Colon (tissue), 2 donors: ENCODE data around the gene TMEM131.
"Not testable (repeated sequence)": the region's sequence is repeated elsewhere in the genome, so short reads cannot be mapped to it uniquely, and the experiment has no call there.

Source experiments
- FAIRE-seq: peaks from 2 replicates; lab custom pipeline; 2012; peaks lifted over from hg19 to GRCh38; lab: Jason Lieb, UNC
- donor health status: control.
- donor health status: control.

Gene TMEM131

DNA sequence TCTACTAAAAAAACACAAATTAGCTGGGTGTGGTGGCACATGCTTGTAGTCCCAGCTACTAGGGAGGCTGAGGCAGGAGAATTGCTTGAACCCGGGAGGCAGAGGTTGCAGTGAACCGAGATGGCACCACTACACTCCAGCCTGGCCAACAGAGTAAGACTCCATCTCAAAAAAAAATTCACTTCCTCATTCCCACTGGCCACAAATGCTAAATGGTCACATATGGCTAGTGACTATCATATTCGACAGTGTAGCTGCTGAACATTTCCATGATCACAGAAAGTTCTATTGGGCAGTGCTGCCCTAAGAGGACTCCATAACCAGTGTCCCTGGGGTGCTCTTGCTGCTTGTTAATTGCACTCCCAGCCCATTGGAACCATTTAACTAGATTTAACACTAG, 26.3 kb upstream of the TMEM131 start:
- not testable (repeated sequence) for FAIRE-seq

DNA sequence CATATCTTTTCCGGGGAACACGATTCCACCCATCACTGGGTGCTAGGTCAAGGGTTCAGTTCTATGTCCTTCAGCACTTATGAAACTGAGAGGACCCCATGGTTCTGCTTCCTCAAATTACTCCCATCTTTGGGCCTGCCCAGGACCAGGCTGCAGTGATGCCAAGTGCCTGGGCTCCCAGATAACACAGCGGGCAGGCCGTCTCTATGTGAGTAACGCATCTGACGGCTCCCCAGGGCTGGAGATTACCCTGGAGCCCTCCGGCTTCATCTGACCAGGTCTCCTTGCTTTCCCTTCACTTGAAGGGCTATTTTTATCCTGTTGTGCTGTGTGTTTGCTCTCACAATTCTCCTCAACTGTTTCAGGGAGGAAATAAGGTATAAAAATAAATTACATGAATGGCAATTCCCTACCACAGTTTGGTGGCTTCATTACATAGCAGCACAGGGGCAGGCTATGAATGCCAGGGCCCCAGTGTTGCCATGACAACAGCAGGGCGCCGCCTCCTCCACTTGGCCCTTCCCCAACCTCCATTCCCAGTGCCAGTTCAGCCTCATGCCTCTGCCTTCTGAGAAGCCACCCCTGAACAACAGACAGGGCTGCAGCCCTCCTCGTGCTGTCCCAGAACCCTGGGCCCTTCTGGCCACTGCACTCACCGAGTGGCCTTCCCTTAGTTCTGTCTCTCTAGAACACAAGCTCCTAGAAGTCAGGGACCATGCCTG, 25.4 kb upstream of the TMEM131 start:
- no peak for FAIRE-seq

- no peak for FAIRE-seq
Measured at GRCh38 chr2:98020516-98020915, 24.8 kb upstream of the TMEM131 start.

DNA sequence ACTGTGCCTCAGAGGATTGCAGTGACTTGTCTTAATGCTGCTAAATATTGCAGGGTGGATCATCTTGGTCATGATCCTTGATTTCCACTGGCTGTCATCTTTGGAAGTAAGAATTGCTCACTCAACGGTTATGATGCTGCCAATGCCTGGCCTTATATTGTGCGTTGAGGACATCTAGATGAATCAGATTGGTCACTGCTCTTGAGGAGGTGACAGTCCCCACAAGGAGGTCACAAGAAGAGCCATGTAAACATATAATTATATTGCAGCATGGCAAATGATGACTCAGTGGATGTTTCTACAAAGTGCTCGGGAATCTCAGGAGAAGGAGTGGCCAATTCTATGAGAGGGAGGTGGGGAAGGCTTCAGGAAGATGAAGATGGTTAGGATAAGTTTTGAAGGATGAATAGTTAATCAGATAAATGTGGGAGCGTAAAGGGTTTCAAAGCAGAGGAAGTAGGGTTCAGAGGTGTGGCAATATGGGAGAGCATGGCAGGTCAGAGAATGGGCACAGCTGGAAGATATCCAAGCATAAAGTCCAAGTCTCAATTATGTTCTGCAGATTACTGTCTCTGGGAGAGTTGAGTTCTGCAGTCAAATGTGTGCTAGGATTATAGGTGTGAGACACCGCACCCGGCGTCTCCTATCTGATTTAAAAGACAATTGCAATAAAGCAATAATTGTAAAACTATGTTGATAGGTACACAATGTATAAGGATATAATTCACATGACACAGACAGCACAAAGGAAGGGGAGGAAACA, 21.3 kb upstream of the TMEM131 start:
- no peak for FAIRE-seq

- no peak for FAIRE-seq
Measured at GRCh38 chr2:98015671-98016070, 19.9 kb upstream of the TMEM131 start.

- no peak for FAIRE-seq
Measured at GRCh38 chr2:98014379-98014778, 18.6 kb upstream of the TMEM131 start.

DNA sequence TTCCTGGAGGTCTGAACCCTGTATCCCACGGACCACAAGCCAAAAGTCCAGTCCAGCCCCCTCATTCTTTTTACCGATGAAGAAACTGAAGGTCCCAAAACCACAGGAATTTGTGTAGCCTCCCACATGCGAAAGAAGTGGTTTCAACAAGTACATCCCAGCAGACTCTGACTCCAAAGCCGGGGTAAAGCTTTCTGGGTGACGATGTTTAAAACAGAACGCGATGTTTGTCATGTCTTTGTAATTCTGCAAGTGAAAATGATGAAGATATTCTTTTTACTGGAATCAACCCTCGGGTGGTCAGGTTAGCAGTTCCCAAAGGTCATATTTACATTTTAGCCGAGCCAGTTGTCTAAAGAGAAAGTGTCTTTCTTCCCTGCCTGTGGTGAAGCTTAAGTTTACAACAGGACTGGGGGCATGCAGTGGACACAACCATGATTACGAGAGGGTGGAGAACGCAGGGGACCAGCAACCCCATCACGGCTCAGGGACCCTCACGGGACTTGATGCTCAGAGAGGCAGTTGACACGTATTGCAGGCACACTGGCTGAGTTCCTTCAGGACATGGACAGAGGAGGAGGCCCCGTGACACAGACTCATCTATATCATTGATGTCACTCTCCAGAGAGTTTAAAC, 17.8 kb upstream of the TMEM131 start:
- no peak for FAIRE-seq

- no peak for FAIRE-seq
Measured at GRCh38 chr2:98012561-98012991, 16.8 kb upstream of the TMEM131 start.

DNA sequence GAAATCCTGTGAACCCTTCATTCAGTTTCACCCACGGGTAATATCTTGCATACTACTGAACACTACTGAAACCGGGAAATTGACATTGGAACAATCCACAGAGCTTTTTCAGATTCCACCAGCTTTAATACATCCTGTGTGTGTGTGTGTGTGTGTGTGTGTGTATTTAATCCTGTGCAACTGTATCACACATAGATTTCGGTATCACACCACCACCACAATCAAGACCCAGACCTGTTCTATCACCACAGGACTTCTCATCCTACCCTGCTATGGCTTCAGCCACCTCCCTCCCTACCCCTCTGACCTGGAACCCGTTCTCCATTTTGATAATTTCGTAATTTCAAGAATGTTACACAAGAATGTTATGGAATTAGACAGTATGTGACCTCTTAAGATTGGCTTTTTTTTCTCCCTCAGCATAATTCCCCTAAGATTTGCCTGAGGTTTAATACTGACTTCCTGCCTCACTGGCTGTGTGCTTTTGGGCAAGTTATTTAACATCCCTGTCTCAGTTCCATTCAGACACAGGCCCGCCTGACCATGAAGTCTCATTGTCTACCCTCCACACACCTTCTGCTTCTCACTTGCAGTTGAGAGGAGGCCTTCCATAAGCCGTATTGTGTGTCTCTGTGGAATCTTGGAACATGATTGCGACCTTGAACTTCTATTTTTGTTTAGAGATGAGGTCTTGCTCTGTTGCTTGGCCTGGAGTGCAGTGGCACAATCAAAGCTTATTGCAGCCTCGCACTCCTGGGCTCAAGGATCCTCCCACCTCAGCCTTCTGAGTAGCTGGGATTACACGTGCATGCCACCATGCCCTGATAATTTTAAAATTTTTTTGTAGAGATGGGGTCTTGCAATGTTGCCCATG, 14.4 kb upstream of the TMEM131 start:
- FAIRE-seq, result no peak

GRCh38 chr2:98008415-98008814, 12.7 kb upstream of the TMEM131 start:
- FAIRE-seq, result no peak

DNA sequence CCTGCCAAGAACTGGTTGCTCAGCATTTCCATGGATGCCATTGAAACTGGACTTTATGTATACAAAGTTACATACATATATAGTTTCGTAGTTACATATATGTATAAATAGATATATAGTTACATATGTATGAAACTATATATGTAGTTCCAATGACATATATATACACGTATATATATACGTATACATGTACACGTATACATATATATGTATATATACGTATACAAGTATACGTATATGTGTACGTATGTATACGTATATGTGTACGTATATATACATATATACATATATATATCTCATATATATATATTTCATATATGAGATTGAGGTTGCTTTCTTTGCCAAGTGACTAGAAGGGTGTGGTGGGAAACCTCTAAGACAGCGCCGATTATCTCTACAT, 10.6 kb upstream of the TMEM131 start:
- peak; percentile 41 for FAIRE-seq

DNA sequence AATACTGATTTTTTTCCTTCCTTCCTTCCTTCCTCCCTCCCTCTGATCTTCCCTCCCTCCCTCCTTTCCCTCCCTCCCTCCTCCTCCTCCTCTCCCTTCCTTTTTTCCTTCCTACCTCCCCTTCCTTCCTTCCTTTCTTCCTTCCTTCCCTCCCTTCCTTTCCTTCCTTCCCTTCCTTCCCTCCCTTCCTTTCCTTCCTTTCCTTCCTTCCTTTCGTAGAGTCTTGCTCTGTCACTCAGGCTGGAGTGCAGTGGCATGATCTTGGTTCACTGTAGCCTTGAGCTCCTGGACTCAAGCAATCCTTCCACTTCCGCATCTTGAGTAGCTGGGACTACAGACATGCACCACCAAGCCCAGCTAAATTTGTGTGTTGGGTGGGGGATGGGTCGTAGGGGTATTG, 8.9 kb upstream of the TMEM131 start:
- FAIRE-seq, result no peak

DNA sequence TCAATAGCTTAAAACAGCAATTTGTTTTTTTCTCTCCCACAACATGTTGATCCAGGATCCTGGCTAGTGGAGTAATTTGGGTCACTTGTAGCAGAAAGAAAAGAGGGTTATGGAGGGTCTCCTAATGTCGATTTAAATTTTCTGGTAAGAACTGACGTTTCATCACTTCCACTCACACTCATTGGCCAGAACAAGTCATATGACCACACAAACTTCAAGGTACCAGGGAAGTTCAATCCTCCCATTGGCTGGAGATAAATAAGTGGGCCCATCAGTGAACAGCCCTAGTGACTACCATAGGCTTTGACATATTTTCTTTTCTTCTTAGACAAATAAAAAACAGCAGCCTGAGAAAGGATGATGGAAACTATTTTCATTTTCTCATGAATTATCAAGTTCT, 8.3 kb upstream of the TMEM131 start:
- FAIRE-seq, result no peak

DNA sequence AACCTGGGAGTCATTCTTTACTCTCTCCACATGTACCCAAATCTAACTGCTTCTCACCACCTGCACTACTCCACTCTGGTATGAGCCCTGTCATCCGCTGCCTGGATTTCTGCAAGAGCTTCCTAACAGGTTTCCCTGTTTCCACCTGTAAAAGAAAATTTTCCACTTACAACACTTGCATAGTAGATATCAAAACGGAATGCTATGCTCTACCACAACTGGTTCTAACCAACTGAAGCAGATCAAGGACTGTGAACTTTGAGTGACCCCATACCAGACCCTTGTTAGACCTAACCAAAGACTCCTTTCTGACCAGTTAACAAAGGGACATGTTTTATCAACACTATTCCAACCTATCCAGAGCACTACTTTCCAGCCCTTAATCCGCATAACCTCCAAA, 3.8 kb upstream of the TMEM131 start:
- no peak for FAIRE-seq

DNA sequence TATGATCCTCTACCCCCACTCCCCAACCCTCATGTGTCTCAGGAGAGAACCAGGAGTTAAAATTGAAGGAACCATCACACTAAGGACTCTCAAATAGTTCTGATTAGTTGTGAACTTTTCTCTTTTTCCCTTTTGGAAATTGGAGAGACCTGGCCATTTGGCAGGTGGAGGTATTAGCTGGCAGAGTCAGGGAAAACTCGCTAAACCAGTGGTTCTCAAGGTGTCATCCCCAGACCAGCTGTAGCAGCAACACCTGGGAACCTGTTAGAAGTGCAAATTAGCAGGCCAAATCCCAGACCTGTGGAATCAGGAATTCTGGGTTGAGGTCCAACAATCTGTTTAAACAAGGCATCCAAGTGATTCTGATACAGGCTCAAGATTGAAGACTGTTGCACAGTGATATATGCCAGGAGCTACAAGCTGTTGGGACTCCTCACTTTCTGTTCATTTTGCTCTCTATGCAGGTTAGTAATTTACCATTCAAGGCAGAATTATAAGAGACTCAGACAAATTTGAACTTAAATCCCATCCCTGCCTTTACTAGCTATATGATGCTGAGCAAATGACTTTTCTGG, 2.8 kb upstream of the TMEM131 start:
- FAIRE-seq, result no peak

GRCh38 chr2:97997784-97998392, 2.1 kb upstream of the TMEM131 start:
- FAIRE-seq, result no peak

GRCh38 chr2:97996679-97997078, 931 bp upstream of the TMEM131 start:
- no peak for FAIRE-seq

- no peak for FAIRE-seq
Measured at GRCh38 chr2:97995026-97995733, 568 bp downstream of the TMEM131 start.

GRCh38 chr2:97994476-97994875, 1.3 kb downstream of the TMEM131 start:
- FAIRE-seq, result no peak

GRCh38 chr2:97993926-97994325, 1.8 kb downstream of the TMEM131 start:
- no peak for FAIRE-seq
